Activated naive CD8-positive, alpha-beta T cell treated with anti-CD3 and anti-CD28 coated beads, Interleukin-2, amount 10 ng/mL, durations not matched to agents 7 days and 5 days (primary cell): Measurements from ENCODE around the gene AP3M1. TPM values are rescaled to one million over a fixed set of nuclear protein-coding genes. Genes with fewer than 3 reads are reported as not detected.

ENCODE experiments used
- ATAC-seq: fragments of 150-1000 bp; cut with Tn5 transposase; one replicate; pipeline ENCODE4 v1.10.0; 2021; ENCODE audit warnings: low read depth, moderate library complexity
- POLR2A ChIA-PET: fragments of 350-600 bp; sonication (Branson Sonifier 250); formaldehyde crosslinking; loops from one replicate; lab custom pipeline; 2021; ENCODE audit warnings: antibody characterized with exemption; lab: Charles Lee
- DNase-seq: peaks from one replicate; pipeline ENCODE4 v3.0.0; 2021
- H3K27ac Mint-ChIP-seq: one replicate; pipeline ENCODE4 v1.8.0; 2022; ENCODE audit warnings: mild to moderate bottlenecking, mixed read lengths
- H3K27me3 Mint-ChIP-seq: one replicate; pipeline ENCODE4 v1.8.0; 2022; ENCODE audit warnings: mild to moderate bottlenecking, moderate library complexity, mixed read lengths
- H3K36me3 Mint-ChIP-seq: one replicate; pipeline ENCODE4 v1.8.0; 2021; ENCODE audit warnings: mild to moderate bottlenecking, mixed read lengths
- H3K4me1 Mint-ChIP-seq: one replicate; pipeline ENCODE4 v1.8.0; 2021; ENCODE audit warnings: mixed read lengths
- H3K4me3 Mint-ChIP-seq: one replicate; pipeline ENCODE4 v1.8.0; 2022; ENCODE audit warnings: mild to moderate bottlenecking, moderate library complexity, mixed read lengths
- H3K9me3 Mint-ChIP-seq: one replicate; pipeline ENCODE4 v1.8.0; 2021; ENCODE audit warnings: mixed read lengths
- total RNA-seq, 2 experiments: library from RNA; stranded (reverse); gene quantifications; one replicate each; pipeline ENCODE4 v1.2.3, GENCODE V29; 2021

The AP3M1 gene
- total RNA-seq, 2 experiments from 2014 or later, result 43.5 to 45.4 TPM

DNA sequence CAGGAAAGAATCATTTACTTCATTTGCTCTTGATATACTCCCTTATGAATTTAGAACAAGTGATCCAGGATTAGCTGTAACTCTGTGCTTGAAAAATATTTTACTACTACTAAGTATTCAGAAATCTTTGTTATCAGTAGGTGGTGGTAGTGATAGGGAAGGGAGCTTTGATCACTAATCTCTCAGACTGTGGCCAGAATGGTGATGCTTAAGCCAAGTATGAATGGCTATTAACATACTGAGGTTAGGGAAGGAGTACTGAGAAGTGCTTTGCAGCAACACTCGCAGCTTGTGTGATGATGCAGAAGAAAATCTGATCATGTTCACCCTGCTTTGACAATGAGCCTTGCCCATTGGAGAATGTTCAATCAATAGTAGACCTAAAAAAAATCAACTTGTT, 29.3 kb downstream of the AP3M1 start:
- H3K36me3 Mint-ChIP-seq, result peaks cover 28% of the 10 kb centered on the region
- H3K27me3 Mint-ChIP-seq, result no peaks in the 10 kb centered on the region
- H3K27ac Mint-ChIP-seq, result no peak overlapping the region
- no peak overlapping the region for H3K4me3 Mint-ChIP-seq
- peaks cover 5% of the 10 kb centered on the region for H3K4me1 Mint-ChIP-seq
- no peak for DNase-seq
- POLR2A ChIA-PET, result no interaction called here
- no peaks in the 10 kb centered on the region for H3K9me3 Mint-ChIP-seq
- no peak for ATAC-seq

DNA sequence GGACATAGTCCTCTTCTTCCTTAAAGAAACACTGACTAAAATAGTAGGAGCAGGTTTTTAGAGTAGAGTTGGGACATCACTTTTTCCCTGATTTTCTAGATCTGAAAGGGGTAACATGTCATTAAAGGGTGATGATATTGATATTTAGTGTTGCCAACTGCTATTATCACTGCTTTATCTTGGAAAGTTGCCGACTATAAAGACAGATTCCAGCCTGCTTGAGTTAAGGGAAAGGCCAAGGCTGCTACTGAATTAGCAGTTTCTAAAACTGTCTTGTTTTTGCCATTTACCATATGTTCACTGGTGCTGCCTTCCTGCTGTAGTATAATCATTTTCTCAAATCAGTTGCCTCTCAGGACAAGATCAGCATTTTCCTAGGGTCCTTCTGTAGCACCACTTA, 29.7 kb downstream of the AP3M1 start:
- H3K9me3 Mint-ChIP-seq, result no peaks in the 10 kb centered on the region
- no peak overlapping the region for H3K27ac Mint-ChIP-seq
- no peak overlapping the region for H3K4me3 Mint-ChIP-seq
- no peaks in the 10 kb centered on the region for H3K27me3 Mint-ChIP-seq
- ATAC-seq (no peak), DNase-seq (no peak)
- peaks cover 5% of the 10 kb centered on the region for H3K4me1 Mint-ChIP-seq
- POLR2A ChIA-PET, result no interaction called here
- peaks cover 23% of the 10 kb centered on the region for H3K36me3 Mint-ChIP-seq

DNA sequence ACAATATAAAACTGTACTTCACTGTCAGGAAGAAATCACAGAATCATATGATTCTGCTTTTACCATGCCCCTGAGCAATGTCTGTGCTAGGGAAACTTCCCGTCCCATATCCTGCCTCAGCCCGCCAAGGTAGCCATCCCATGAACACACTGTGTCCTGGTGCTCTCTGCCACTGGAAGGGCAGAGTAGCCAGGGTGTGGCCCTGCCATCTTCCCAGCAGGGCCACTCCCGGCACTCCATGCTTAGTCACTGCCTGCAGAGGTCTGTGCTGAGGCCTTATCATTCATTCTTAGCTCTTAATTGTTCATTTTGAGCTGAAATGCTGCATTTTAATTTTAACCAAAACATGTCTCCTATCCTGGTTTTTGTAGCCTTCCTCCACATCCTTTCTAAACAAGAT, 31.8 kb downstream of the AP3M1 start:
- POLR2A ChIA-PET, result no interaction called here
- Mint-ChIP-seq H3K27ac (peak overlapping the region; percentile 43), H3K4me1 (peaks cover 5% of the 10 kb centered on the region), H3K36me3 (peaks cover 28% of the 10 kb centered on the region), H3K9me3 (no peaks in the 10 kb centered on the region), H3K27me3 (no peaks in the 10 kb centered on the region), H3K4me3 (no peak overlapping the region)
- ATAC-seq (no peak), DNase-seq (no peak)

DNA sequence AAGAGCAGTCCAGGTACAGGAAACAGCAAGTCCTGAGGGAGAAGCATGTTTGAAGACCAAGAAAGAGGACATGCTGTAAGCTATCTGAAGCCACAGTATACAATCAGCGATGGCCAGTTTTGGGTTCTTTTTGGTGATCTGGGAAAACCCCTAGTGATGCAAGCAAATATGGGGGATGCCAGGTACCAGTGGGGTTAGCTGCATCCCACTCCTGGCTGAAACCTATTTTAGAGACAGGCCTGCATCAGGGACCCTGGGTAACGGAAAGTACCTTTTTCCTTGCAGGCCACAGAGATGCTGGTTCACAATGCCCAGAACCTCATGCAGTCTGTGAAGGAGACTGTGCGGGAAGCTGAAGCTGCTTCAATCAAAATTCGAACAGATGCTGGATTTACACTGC, 32.9 kb downstream of the AP3M1 start:
- H3K27ac Mint-ChIP-seq, result no peak overlapping the region

DNA sequence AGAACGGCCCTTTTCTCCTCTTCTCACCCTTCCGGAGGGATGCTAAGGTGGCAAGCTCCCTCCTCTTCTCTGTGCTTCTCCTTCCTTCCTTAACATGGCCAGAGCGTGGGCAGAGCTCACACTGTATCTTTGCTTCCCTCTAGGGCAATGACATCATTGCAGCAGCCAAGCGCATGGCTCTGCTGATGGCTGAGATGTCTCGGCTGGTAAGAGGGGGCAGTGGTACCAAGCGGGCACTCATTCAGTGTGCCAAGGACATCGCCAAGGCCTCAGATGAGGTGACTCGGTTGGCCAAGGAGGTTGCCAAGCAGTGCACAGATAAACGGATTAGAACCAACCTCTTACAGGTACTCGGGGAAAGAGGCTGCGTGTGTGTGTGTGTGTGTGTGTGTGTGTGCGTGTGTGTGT, 36.6 kb downstream of the AP3M1 start:
- no peaks in the 10 kb centered on the region for H3K9me3 Mint-ChIP-seq
- POLR2A ChIA-PET, result interaction anchor here (0.6 kb wide), 1 partner anchor 79 kb away, joined by 6 read pairs; no protein-coding TSS in a partner anchor
- H3K36me3 Mint-ChIP-seq, result peaks cover 33% of the 10 kb centered on the region
- ATAC-seq (no peak), DNase-seq (no peak)
- H3K27me3 Mint-ChIP-seq, result no peaks in the 10 kb centered on the region
- H3K27ac Mint-ChIP-seq, result no peak overlapping the region
- no peak overlapping the region for H3K4me3 Mint-ChIP-seq
- peaks cover under 1% of the 10 kb centered on the region for H3K4me1 Mint-ChIP-seq

More for the DNA sequence above, 32.9 kb downstream of the AP3M1 start:
- Mint-ChIP-seq H3K9me3 (no peaks in the 10 kb centered on the region), H3K4me3 (no peak overlapping the region), H3K36me3 (peaks cover 32% of the 10 kb centered on the region), H3K4me1 (peaks cover 5% of the 10 kb centered on the region), H3K27me3 (no peaks in the 10 kb centered on the region)
- POLR2A ChIA-PET, result no interaction called here
- ATAC-seq, result no peak
- no peak for DNase-seq

DNA sequence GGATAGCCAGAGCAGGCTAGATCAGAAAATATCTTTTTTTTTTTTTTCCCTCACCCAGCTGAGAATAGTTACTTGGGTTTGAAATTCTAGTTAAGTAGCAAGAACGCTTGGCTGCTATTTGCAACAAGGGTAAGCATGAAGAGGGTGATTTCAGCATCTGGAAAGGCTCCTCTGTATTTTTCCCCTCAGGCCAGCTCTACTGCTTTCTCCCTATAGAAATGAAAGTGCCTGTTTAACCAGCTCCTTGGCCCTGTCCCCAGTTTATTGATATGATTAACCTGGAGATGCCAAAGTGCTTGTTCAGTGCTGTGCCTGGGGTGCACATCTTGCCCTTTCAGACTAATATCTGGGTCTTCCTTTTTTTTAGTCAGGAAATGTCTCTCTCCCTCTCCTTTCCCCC, 37.1 kb downstream of the AP3M1 start:
- Mint-ChIP-seq H3K9me3 (no peaks in the 10 kb centered on the region), H3K27me3 (no peaks in the 10 kb centered on the region), H3K27ac (no peak overlapping the region), H3K36me3 (peaks cover 32% of the 10 kb centered on the region), H3K4me1 (no peaks in the 10 kb centered on the region), H3K4me3 (no peak overlapping the region)
- ATAC-seq (no peak), DNase-seq (no peak)
- POLR2A ChIA-PET, result interaction anchor here (0.6 kb wide), 1 partner anchor 78 kb away, joined by 6 read pairs; no protein-coding TSS in a partner anchor

DNA sequence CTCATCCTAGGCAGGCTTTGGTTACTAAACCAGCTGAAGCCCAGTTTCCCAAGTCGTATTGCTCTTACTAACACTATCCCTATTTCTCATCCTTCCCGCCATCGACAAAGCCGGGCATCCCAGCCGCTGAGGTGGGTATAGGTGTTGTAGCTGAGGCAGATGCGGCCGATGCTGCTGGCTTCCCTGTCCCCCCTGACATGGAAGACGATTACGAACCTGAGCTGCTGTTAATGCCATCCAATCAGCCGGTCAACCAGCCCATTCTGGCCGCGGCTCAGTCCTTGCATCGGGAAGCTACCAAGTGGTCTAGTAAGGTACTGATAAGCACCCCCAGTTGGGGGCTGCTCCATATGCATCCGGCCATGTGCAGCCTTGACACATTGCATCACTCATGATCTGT, 38.8 kb downstream of the AP3M1 start:
- peaks cover 33% of the 10 kb centered on the region for H3K36me3 Mint-ChIP-seq
- H3K27ac Mint-ChIP-seq, result no peak overlapping the region
- DNase-seq (no peak), ATAC-seq (no peak)
- no peak overlapping the region for H3K4me3 Mint-ChIP-seq
- POLR2A ChIA-PET, result no interaction called here
- H3K4me1 Mint-ChIP-seq, result no peaks in the 10 kb centered on the region
- H3K27me3 Mint-ChIP-seq, result no peaks in the 10 kb centered on the region
- H3K9me3 Mint-ChIP-seq, result no peaks in the 10 kb centered on the region

DNA sequence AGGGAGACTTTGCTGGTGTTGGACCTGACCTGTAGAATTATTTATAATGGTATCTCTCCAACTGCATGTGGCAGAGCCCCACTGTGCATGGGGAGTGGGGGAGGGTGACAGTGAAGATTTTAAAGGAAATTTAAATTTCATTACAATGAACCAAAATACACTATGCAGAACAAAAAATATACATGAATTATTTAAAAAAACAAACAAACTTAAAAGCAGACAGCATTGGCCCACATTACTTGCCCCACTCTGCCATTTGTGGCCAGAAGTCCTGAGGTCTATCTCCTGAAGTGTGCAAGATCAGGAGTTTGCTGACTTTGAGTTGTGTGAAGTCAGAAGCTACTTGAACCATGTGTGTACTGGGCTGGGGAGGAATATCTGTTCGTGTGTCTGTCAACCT, 40.5 kb downstream of the AP3M1 start:
- ATAC-seq, result no peak
- Mint-ChIP-seq H3K4me1 (peaks cover 2% of the 10 kb centered on the region), H3K36me3 (peaks cover 34% of the 10 kb centered on the region), H3K27me3 (no peaks in the 10 kb centered on the region), H3K4me3 (no peak overlapping the region), H3K9me3 (no peaks in the 10 kb centered on the region), H3K27ac (no peak overlapping the region)
- POLR2A ChIA-PET, result no interaction called here
- DNase-seq, result no peak

DNA sequence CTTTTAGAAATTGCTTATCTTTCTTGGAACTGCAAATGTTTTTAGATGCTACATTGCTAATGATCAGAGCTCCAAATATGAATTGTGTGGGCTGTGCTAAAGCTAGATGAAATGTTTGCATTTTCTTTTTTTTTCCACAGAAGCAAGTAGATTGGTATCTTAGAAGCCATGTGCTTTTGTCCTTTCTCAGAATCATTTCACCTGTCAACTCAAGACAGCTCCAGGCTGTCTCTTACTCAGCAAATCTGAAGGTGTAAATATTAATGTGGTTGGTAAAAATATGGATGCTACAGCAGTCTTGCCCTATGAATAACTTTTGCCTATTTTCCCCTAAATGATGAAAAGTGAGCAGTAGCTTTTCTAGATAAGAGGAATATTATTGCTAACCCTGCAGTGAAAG, 41.2 kb downstream of the AP3M1 start:
- DNase-seq, result no peak
- Mint-ChIP-seq H3K4me3 (no peak overlapping the region), H3K36me3 (peaks cover 34% of the 10 kb centered on the region), H3K4me1 (peaks cover 2% of the 10 kb centered on the region), H3K27me3 (no peaks in the 10 kb centered on the region), H3K9me3 (no peaks in the 10 kb centered on the region), H3K27ac (no peak overlapping the region)
- POLR2A ChIA-PET, result no interaction called here
- no peak for ATAC-seq

DNA sequence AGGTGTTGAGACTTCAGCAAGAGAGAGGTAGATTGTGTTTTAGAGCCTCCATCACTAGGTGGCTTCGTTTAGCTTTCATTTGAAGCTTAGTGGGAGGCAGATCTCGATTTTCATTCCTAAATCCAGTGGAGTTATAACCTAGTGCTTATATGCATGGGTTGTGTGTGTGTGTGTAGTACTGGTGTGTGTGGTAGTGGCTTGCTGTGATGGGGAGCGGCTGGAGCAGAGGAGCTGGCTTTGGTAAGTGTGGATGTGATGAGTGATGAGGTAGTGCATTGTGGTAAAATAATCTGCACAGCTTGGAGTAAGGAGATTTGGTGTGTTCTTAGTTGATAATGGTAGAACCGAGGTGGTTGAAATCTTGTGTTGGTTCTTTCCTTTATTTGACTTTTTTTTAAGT, 43.2 kb downstream of the AP3M1 start:
- H3K4me3 Mint-ChIP-seq, result no peak overlapping the region
- POLR2A ChIA-PET, result no interaction called here
- H3K4me1 Mint-ChIP-seq, result peaks cover 2% of the 10 kb centered on the region
- DNase-seq (no peak), ATAC-seq (no peak)
- no peaks in the 10 kb centered on the region for H3K27me3 Mint-ChIP-seq
- no peaks in the 10 kb centered on the region for H3K9me3 Mint-ChIP-seq
- H3K36me3 Mint-ChIP-seq, result peaks cover 19% of the 10 kb centered on the region
- peak overlapping the region; percentile 35 for H3K27ac Mint-ChIP-seq

DNA sequence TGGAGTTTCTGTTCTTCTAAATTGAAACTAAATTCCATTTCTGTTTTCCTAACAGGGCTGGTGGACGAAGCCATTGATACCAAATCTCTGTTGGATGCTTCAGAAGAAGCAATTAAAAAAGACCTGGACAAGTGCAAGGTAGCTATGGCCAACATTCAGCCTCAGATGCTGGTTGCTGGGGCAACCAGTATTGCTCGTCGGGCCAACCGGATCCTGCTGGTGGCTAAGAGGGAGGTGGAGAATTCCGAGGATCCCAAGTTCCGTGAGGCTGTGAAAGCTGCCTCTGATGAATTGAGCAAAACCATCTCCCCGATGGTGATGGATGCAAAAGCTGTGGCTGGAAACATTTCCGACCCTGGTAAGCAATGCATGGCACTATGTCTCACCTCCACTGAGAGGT, 45.6 kb downstream of the AP3M1 start:
- Mint-ChIP-seq H3K9me3 (no peaks in the 10 kb centered on the region), H3K4me3 (no peak overlapping the region), H3K27me3 (no peaks in the 10 kb centered on the region), H3K27ac (no peak overlapping the region), H3K4me1 (peaks cover 2% of the 10 kb centered on the region), H3K36me3 (peaks cover 16% of the 10 kb centered on the region)
- POLR2A ChIA-PET, result interaction anchor here (1.5 kb wide), 1 partner anchor 10 kb away, joined by 3 read pairs; no protein-coding TSS in a partner anchor
- no peak for ATAC-seq
- DNase-seq, result no peak

DNA sequence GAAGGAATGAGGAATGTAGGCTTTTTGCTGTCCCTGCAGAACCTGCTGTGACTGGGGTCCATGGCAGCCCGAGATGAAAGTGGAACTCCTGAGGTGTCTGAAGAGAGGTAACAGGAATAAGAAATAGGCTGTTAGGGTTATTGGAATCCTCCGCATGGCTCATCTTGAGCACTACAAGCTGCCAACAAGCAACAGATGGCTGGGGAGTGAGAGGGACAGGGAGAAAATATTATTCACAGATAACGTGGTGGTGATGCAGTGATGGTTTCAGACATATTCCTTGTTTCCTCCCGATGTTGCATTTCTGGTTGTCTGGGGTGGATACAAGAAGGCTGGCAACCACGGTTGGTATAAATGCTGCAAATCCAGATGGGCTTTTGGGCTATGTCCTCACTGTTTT, 46.1 kb downstream of the AP3M1 start:
- Mint-ChIP-seq H3K9me3 (no peaks in the 10 kb centered on the region), H3K27me3 (no peaks in the 10 kb centered on the region), H3K27ac (no peak overlapping the region), H3K4me1 (peaks cover 2% of the 10 kb centered on the region), H3K4me3 (no peak overlapping the region), H3K36me3 (peaks cover 12% of the 10 kb centered on the region)
- POLR2A ChIA-PET, result interaction anchor here (1.5 kb wide), 1 partner anchor 9 kb away, joined by 3 read pairs; no protein-coding TSS in a partner anchor
- DNase-seq (no peak), ATAC-seq (no peak)

DNA sequence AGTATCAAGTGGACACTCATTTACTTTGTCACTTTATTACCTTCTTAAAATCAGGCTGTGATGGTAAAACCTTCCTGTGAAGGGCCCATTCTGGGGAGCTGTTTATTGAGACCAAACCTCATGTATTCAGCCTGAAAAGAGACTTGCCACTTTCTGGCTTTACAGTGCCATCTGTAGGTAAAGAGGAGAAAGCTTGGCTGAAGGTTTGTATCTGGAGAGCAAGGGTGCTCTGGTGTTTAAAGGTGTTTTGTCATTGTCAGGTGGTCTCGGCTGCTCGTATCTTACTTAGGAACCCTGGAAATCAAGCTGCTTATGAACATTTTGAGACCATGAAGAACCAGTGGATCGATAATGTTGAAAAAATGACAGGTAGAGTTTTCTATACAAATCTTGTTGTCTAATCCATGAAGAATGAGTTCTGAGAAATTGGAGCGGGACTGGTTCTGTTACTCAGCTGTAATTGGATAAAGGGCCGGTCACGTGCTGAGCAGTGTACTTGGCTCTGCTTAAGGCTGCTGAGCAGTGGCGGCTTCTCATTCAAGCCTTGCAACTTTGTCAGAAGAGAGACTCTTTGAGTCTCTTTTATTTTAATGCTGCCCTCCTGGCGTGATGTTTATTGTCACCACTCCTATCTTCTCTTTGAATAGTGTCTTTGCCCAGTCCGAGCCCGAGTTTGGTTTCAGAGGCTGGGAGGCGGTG, 46.9 kb downstream of the AP3M1 start:
- Mint-ChIP-seq H3K27ac (no peak overlapping the region), H3K9me3 (no peaks in the 10 kb centered on the region), H3K4me1 (peaks cover 7% of the 10 kb centered on the region), H3K4me3 (no peak overlapping the region), H3K36me3 (peaks cover 8% of the 10 kb centered on the region), H3K27me3 (no peaks in the 10 kb centered on the region)
- DNase-seq, result no peak
- POLR2A ChIA-PET, result interaction anchor here (0.6 to 1.5 kb wide), 2 partner anchors 8 to 103 kb away, joined by 3 to 5 read pairs; no protein-coding TSS in a partner anchor
- no peak for ATAC-seq

DNA sequence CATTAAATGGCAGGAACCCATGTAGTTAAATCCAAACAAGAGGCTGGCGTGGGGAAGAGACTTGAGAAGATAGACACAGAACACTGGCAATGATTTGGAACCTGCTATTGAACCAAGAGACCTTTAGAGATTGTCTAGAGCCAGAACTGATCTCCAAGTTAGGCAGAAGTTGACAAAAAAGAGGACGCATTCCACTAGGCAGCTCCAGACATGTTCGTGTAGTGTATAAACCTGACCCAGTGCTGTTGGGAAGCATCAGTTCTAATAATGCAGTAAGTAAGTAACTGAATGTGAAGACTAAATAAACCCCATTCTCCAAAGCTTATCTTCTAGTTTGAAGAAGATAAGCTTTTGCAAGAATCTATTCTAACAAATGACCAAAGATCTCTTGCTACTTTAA, 50.8 kb downstream of the AP3M1 start:
- ATAC-seq (no peak), DNase-seq (no peak)
- Mint-ChIP-seq H3K27me3 (no peaks in the 10 kb centered on the region), H3K4me1 (peaks cover 5% of the 10 kb centered on the region), H3K9me3 (no peaks in the 10 kb centered on the region), H3K27ac (no peak overlapping the region), H3K36me3 (peaks cover 8% of the 10 kb centered on the region), H3K4me3 (no peak overlapping the region)
- POLR2A ChIA-PET, result no interaction called here
